ENCODE measurements around the gene MAST1.

DNA sequence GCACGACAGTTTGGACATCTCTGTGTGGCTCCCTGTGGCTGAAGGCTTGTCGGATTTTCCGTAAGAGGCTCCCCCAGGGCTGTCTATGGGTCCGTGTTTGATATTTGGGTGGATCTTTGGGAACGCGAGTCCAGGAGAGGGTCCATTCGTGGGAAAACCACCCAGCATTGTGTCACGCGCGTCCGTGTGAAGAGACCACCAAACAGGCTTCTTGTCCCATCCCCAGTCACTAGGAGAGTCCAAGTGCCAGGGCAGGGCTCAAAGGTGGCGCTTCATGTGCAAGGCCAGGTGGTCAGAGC lies 46.3 kb downstream of the MAST1 start:
- TF ChIP-seq, protein P1, sequence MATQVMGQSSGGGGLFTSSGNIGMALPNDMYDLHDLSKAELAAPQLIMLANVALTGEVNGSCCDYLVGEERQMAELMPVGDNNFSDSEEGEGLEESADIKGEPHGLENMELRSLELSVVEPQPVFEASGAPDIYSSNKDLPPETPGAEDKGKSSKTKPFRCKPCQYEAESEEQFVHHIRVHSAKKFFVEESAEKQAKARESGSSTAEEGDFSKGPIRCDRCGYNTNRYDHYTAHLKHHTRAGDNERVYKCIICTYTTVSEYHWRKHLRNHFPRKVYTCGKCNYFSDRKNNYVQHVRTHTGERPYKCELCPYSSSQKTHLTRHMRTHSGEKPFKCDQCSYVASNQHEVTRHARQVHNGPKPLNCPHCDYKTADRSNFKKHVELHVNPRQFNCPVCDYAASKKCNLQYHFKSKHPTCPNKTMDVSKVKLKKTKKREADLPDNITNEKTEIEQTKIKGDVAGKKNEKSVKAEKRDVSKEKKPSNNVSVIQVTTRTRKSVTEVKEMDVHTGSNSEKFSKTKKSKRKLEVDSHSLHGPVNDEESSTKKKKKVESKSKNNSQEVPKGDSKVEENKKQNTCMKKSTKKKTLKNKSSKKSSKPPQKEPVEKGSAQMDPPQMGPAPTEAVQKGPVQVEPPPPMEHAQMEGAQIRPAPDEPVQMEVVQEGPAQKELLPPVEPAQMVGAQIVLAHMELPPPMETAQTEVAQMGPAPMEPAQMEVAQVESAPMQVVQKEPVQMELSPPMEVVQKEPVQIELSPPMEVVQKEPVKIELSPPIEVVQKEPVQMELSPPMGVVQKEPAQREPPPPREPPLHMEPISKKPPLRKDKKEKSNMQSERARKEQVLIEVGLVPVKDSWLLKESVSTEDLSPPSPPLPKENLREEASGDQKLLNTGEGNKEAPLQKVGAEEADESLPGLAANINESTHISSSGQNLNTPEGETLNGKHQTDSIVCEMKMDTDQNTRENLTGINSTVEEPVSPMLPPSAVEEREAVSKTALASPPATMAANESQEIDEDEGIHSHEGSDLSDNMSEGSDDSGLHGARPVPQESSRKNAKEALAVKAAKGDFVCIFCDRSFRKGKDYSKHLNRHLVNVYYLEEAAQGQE (IDR thresholded peaks at IDR 0.05; ENCODE audit: unreplicated experiment): no peak
- TF ChIP-seq POLR2AphosphoS5 (IDR thresholded peaks at IDR 0.05; ENCODE audit: low read depth) (no peak), CREB1 (CRISPR knock-in tag; IDR thresholded peaks at IDR 0.05; ENCODE audit: low read depth) (no peak)
- TF ChIP-seq, protein P2, sequence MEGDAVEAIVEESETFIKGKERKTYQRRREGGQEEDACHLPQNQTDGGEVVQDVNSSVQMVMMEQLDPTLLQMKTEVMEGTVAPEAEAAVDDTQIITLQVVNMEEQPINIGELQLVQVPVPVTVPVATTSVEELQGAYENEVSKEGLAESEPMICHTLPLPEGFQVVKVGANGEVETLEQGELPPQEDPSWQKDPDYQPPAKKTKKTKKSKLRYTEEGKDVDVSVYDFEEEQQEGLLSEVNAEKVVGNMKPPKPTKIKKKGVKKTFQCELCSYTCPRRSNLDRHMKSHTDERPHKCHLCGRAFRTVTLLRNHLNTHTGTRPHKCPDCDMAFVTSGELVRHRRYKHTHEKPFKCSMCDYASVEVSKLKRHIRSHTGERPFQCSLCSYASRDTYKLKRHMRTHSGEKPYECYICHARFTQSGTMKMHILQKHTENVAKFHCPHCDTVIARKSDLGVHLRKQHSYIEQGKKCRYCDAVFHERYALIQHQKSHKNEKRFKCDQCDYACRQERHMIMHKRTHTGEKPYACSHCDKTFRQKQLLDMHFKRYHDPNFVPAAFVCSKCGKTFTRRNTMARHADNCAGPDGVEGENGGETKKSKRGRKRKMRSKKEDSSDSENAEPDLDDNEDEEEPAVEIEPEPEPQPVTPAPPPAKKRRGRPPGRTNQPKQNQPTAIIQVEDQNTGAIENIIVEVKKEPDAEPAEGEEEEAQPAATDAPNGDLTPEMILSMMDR (conservative IDR thresholded peaks at IDR 0.05; ENCODE audit: low read depth in 2 of 2): no peak

All from GM23338 (cell line).